ENCODE data around the gene MKNK1. TPM values are rescaled to one million over a fixed set of nuclear protein-coding genes. Genes with fewer than 3 reads are reported as not detected.

The MKNK1 gene
- total and polyA plus RNA-seq, 2 donors (not counting 1 experiment from before 2014, with no cell fraction given) = 51.0 to 73.0 TPM

- POLR2A ChIA-PET = no interaction called here
- H3K27ac ChIP-seq (ENCODE audit: low read length in 2 of 2) = no peak overlapping the region
- 100% methylated on average over 2 of the region's 4 CpGs for WGBS (ENCODE audit: insufficient coverage)
- TF ChIP-seq CTCF (IDR thresholded peaks at IDR 0.05) (no peak), EZH2 (IDR thresholded peaks at IDR 0.05; ENCODE audit: borderline replicate concordance, insufficient read depth, low read depth, low read length, poor library complexity, severe bottlenecking) (no peak)
- Mint-ChIP-seq H3K9me3 (ENCODE audit: insufficient read depth) (no peaks in the 10 kb centered on the region), H3K27me3 (no peaks in the 10 kb centered on the region), H3K4me3 (no peak overlapping the region), H3K4me1 (peaks cover 2% of the 10 kb centered on the region), H3K27ac (no peak overlapping the region)
- intact Hi-C loops (cut with micrococcal nuclease) = no loop called here
- no peaks in the 10 kb centered on the region for H3K9me3 ChIP-seq (ENCODE audit: control extremely low read depth in 1 of 3, control insufficient read depth in 2 of 3, insufficient read depth in 1 of 3, low read length in 2 of 3)
- DNase-seq (no peak), ATAC-seq (ENCODE audit: low read depth) (no peak)
- H3K27me3 ChIP-seq (replicated peaks in 1 of 4; ENCODE audit: control extremely low read depth in 1 of 4, control insufficient read depth in 3 of 4, insufficient read depth in 4 of 4, low read length in 3 of 4) = no peaks in the 10 kb centered on the region
- H4K20me1 ChIP-seq (ENCODE audit: control insufficient read depth, insufficient read depth, low read length, poor library complexity, severe bottlenecking) = no peaks in the 10 kb centered on the region
- peaks cover 0 to 54% of the 10 kb centered on the region in 2 experiments for H3K36me3 ChIP-seq (replicated peaks in 1 of 2; ENCODE audit: control extremely low read depth in 1 of 2, control insufficient read depth in 1 of 2, extremely low read depth in 1 of 2, insufficient read depth in 2 of 2, low read length in 1 of 2)
- H3K4me1 ChIP-seq (ENCODE audit: control insufficient read depth in 2 of 2, insufficient read depth in 2 of 2, low read length in 2 of 2) = no peaks in the 10 kb centered on the region
- CTCF ChIA-PET = no interaction called here
- H2AFZ ChIP-seq (ENCODE audit: insufficient read depth, low read depth, low read length, poor library complexity, severe bottlenecking) = no peak overlapping the region
- H3K79me2 ChIP-seq (ENCODE audit: control insufficient read depth, insufficient read depth, low read length) = no peaks in the 10 kb centered on the region
- no peak overlapping the region for H3K9ac ChIP-seq (ENCODE audit: low read length)
- no peak overlapping the region for H3K4me3 ChIP-seq (ENCODE audit: control extremely low read depth in 1 of 5, extremely low read depth in 1 of 5, insufficient read depth in 1 of 5, low read depth in 2 of 5, low read length in 4 of 5)
- H3K4me2 ChIP-seq (replicated peaks; ENCODE audit: low read depth, low read length, poor library complexity, severe bottlenecking) = no peak overlapping the region
Observed at GRCh38 chr1:46577671-46578070, 26.4 kb downstream of the MKNK1 start.

GRCh38 chr1:46576596-46576995 is 27.5 kb downstream of the MKNK1 start:
- TF ChIP-seq EZH2 (IDR thresholded peaks at IDR 0.05; ENCODE audit: borderline replicate concordance, insufficient read depth, low read depth, low read length, poor library complexity, severe bottlenecking) (no peak), CTCF (IDR thresholded peaks at IDR 0.05) (no peak)
- POLR2A ChIA-PET = no interaction called here

More at GRCh38 chr1:46576596-46576995, 27.5 kb downstream of the MKNK1 start:
- Mint-ChIP-seq H3K4me3 (no peak overlapping the region), H3K9me3 (ENCODE audit: insufficient read depth) (no peaks in the 10 kb centered on the region), H3K4me1 (no peaks in the 10 kb centered on the region), H3K27me3 (no peaks in the 10 kb centered on the region), H3K27ac (no peak overlapping the region)
- CTCF ChIA-PET = no interaction called here
- ATAC-seq (ENCODE audit: low read depth) (no peak), DNase-seq (no peak)
- no peaks in the 10 kb centered on the region for H3K27me3 ChIP-seq (replicated peaks in 1 of 4; ENCODE audit: control extremely low read depth in 1 of 4, control insufficient read depth in 3 of 4, insufficient read depth in 4 of 4, low read length in 3 of 4)
- 100% methylated on average over 5 of the region's 6 CpGs for WGBS (ENCODE audit: insufficient coverage)
- no peaks in the 10 kb centered on the region for H4K20me1 ChIP-seq (ENCODE audit: control insufficient read depth, insufficient read depth, low read length, poor library complexity, severe bottlenecking)
- no peaks in the 10 kb centered on the region for H3K4me1 ChIP-seq (ENCODE audit: control insufficient read depth in 2 of 2, insufficient read depth in 2 of 2, low read length in 2 of 2)
- no peaks in the 10 kb centered on the region for H3K79me2 ChIP-seq (ENCODE audit: control insufficient read depth, insufficient read depth, low read length)
- intact Hi-C loops (cut with micrococcal nuclease) = no loop called here
- peaks cover 0 to 54% of the 10 kb centered on the region in 2 experiments for H3K36me3 ChIP-seq (replicated peaks in 1 of 2; ENCODE audit: control extremely low read depth in 1 of 2, control insufficient read depth in 1 of 2, extremely low read depth in 1 of 2, insufficient read depth in 2 of 2, low read length in 1 of 2)
- no peak overlapping the region for H3K4me2 ChIP-seq (replicated peaks; ENCODE audit: low read depth, low read length, poor library complexity, severe bottlenecking)
- H3K9me3 ChIP-seq (ENCODE audit: control extremely low read depth in 1 of 3, control insufficient read depth in 2 of 3, insufficient read depth in 1 of 3, low read length in 2 of 3) = no peaks in the 10 kb centered on the region
- no peak overlapping the region for H3K27ac ChIP-seq (ENCODE audit: low read length in 2 of 2)
- H3K9ac ChIP-seq (ENCODE audit: low read length) = no peak overlapping the region
- H3K4me3 ChIP-seq (ENCODE audit: control extremely low read depth in 1 of 5, extremely low read depth in 1 of 5, insufficient read depth in 1 of 5, low read depth in 2 of 5, low read length in 4 of 5) = no peak overlapping the region
- H2AFZ ChIP-seq (ENCODE audit: insufficient read depth, low read depth, low read length, poor library complexity, severe bottlenecking) = no peak overlapping the region
